H1 (cell line): Measurements from ENCODE around the gene KLHDC10.

Experiments
- CEBPB ChIP-seq: IDR thresholded peaks from 2 replicates; pipeline ENCODE4 v1.6.1; 2012; ENCODE audit warnings: low read depth, low read length
- CHD2 ChIP-seq: IDR thresholded peaks from 2 replicates; pipeline ENCODE4 v1.6.1; 2012; ENCODE audit warnings: low read length, improper control_type of control experiment
- CTCF ChIP-seq, 3 experiments: IDR thresholded peaks; 1 replicate in 2 of 3; 2 replicates in 1 of 3; pipeline versions ENCODE4 v1.5.1 to v1.6.1; 2011; ENCODE audit warnings: low read length in 3 of 3, mild to moderate bottlenecking in 3 of 3, inconsistent platforms in 2 of 3, low read depth in 1 of 3, moderate library complexity in 1 of 3; ENCODE audit not compliant: insufficient read depth in 1 of 3; ENCODE audit errors: control extremely low read depth in 1 of 3
- EZH2 ChIP-seq: fragments of 200-600 bp; sonication (generic); IDR thresholded peaks from 2 replicates; pipeline ENCODE4 v1.7.1; 2012; ENCODE audit warnings: low read depth, mild to moderate bottlenecking, moderate library complexity, low read length, inconsistent platforms; ENCODE audit not compliant: severe bottlenecking
- POLR2AphosphoS5 ChIP-seq: IDR thresholded peaks from 2 replicates; pipeline ENCODE4 v1.6.1; 2011; ENCODE audit warnings: low read depth, low read length
- RFX5 ChIP-seq: IDR thresholded peaks from 2 replicates; pipeline ENCODE4 v1.6.1; 2011; ENCODE audit warnings: low read depth, low read length, improper control_type of control experiment, borderline replicate concordance
- SRF ChIP-seq: IDR thresholded peaks from 2 replicates; pipeline ENCODE4 v1.6.1; 2011; ENCODE audit warnings: mild to moderate bottlenecking, low read depth, low read length, moderate library complexity
- TAF1 ChIP-seq: IDR thresholded peaks from 2 replicates; pipeline ENCODE4 v1.6.1; 2011; ENCODE audit warnings: mild to moderate bottlenecking, low read depth, low read length
- TBP ChIP-seq: IDR thresholded peaks from 2 replicates; pipeline ENCODE4 v1.6.1; 2011; ENCODE audit warnings: low read depth, low read length, improper control_type of control experiment
- TF ChIP-seq, protein P1 (sequence below): IDR thresholded peaks from 2 replicates; pipeline ENCODE4 v1.6.1; 2012; ENCODE audit warnings: low read length, inconsistent platforms

DNA sequence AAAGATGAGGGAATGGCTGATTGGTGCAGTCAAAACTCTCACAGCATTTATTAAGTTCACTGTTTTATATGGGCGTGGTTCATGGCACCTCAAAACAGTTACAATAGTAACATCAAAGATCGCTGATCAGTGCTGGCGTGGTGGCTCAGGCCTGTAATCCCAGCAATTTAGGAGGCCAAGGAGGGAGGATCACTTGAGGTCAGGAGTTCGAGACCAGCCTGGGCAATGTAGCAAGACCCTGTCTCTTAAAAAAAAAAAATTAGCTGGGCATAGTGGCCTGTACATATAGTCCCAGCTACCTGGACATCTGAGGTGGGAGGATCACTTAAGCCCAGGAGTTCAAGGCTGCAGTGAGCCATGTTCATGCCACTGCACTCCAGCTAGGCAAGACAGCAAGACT, 48.5 kb downstream of the KLHDC10 start:
- TF ChIP-seq EZH2 (no peak), TAF1 (no peak), CTCF (IDR thresholded peaks at IDR 0.05; ENCODE audit: control extremely low read depth in 1 of 3, insufficient read depth in 1 of 3, low read depth in 1 of 3, low read length in 3 of 3) (no peak), SRF (no peak), CEBPB (no peak), POLR2AphosphoS5 (no peak), TBP (no peak), RFX5 (no peak), CHD2 (no peak)
- TF ChIP-seq, protein P1, sequence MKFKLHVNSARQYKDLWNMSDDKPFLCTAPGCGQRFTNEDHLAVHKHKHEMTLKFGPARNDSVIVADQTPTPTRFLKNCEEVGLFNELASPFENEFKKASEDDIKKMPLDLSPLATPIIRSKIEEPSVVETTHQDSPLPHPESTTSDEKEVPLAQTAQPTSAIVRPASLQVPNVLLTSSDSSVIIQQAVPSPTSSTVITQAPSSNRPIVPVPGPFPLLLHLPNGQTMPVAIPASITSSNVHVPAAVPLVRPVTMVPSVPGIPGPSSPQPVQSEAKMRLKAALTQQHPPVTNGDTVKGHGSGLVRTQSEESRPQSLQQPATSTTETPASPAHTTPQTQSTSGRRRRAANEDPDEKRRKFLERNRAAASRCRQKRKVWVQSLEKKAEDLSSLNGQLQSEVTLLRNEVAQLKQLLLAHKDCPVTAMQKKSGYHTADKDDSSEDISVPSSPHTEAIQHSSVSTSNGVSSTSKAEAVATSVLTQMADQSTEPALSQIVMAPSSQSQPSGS, result no peak
